Measurements from ENCODE around the gene AFG3L2.
A peak's percentile ranks its signal among the peaks of the same experiment; 100 is the strongest.

Gene AFG3L2

DNA sequence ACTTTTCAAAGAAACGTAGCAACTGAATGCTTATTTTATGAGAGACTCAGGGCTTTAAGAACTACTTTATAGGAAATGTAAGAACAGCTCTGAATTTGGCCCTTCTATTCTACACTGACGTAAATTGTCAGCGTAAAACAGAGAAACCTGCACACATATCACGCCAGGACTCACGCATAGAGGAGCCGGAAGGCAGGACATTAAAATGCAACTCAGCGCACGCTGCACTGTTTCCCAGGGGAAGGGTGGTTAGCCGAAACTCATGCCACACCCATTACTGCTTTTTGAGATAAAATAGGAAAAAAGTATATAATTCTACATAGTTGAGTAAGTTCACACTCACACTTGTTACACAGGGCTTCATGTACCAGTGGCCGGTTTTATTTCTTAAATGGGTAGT, 61.5 kb downstream of the AFG3L2 start:
- peaks cover 4% of the 10 kb centered on the region for H3K9me3 ChIP-seq (ENCODE audit: control insufficient read depth, low read length)
- 86% methylated on average over 8 to 10 of the region's 10 CpGs for WGBS, 2 experiments
- peaks cover 26% of the 10 kb centered on the region for H3K36me3 ChIP-seq (ENCODE audit: control insufficient read depth, insufficient read depth, low read length)
- H3K4me1 ChIP-seq (ENCODE audit: control insufficient read depth, insufficient read depth, low read length), result no peaks in the 10 kb centered on the region
- no peak overlapping the region for H3K27ac ChIP-seq (ENCODE audit: insufficient read depth, low read depth, low read length, poor library complexity, severe bottlenecking)
- no peaks in the 10 kb centered on the region for H3K27me3 ChIP-seq (ENCODE audit: control insufficient read depth, insufficient read depth, low read length, poor library complexity, severe bottlenecking)
- no peak overlapping the region for H3K4me3 ChIP-seq (ENCODE audit: insufficient read depth, low read depth, low read length)

DNA sequence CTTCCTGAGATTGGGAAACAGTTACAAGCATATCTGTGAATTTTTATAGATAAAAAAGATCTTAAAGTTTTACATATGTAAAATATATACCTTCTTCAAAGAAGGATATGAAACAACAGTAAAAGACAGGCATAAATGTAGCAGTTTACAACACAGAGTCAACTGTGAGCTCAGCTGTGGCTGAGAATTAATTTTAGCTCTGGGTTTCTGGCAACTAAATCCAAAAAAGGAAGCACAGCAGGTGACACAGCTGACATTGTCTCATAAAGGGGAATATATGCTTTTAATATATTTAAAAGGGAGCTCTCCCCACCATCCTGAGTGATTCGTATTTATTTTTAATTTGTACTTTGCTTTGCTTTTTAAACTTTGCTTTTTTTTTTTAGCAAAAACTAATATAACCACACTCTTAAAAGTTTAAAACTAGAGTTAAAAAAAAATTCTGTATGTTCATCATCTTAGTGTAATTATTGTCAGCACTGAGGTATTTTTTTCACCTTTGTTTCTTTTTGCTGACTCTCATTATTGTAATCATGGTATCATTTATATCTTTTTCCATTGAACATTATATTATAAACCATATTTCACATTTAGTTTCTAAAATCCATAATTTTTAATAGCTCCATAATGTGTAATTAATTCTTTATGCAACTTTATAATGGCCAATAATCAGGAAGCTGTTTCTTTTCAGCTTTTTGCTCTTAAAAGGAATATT, 62.3 kb downstream of the AFG3L2 start:
- no peak overlapping the region for H3K4me3 ChIP-seq (ENCODE audit: insufficient read depth, low read depth, low read length)

DNA sequence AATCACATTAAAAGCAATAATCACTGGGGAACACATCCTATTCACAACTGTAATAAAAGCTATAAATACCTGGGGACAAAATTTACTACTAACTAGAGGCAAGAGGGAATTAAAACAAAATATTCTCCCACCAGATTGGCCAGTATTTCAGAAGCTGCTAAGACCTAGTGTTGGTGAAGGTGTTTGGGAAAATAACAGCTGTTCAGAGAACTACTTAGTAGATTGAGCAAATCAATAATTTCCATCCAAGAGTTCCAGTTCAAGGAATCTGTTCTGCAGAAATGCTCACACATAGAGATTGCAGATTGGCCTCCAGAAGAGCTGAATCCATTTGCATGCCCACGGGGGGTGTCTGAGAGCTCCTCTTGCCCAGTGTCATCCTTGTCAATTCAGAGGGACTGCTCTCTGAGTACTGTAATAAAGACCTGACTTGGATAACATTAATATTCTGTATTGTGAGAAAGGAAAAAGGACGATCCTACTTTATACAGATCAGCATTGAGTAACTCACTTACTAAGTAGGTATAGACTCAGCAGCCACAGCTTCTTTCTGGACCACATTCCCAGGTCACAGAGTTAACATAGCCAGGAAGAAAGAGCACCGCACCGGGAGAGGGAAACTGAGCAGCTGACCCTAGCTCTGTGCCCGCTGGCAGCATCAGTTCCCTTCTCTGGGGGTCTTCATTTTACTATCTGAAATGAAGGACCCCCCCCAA, 63.3 kb downstream of the AFG3L2 start:
- WGBS, 2 experiments, result 88% methylated on average over 5 of the region's 5 CpGs
- Histone ChIP-seq H3K9me3 (ENCODE audit: control insufficient read depth, low read length) (peaks cover 4% of the 10 kb centered on the region), H3K4me1 (ENCODE audit: control insufficient read depth, insufficient read depth, low read length) (no peaks in the 10 kb centered on the region), H3K27ac (ENCODE audit: insufficient read depth, low read depth, low read length, poor library complexity, severe bottlenecking) (no peak overlapping the region), H3K4me3 (ENCODE audit: insufficient read depth, low read depth, low read length) (no peak overlapping the region), H3K36me3 (ENCODE audit: control insufficient read depth, insufficient read depth, low read length) (peaks cover 26% of the 10 kb centered on the region), H3K27me3 (ENCODE audit: control insufficient read depth, insufficient read depth, low read length, poor library complexity, severe bottlenecking) (peaks cover 5% of the 10 kb centered on the region)

More for the DNA sequence above, 62.3 kb downstream of the AFG3L2 start:
- Histone ChIP-seq H3K4me1 (ENCODE audit: control insufficient read depth, insufficient read depth, low read length) (no peaks in the 10 kb centered on the region), H3K27ac (ENCODE audit: insufficient read depth, low read depth, low read length, poor library complexity, severe bottlenecking) (no peak overlapping the region), H3K27me3 (ENCODE audit: control insufficient read depth, insufficient read depth, low read length, poor library complexity, severe bottlenecking) (no peaks in the 10 kb centered on the region), H3K36me3 (ENCODE audit: control insufficient read depth, insufficient read depth, low read length) (peaks cover 26% of the 10 kb centered on the region), H3K9me3 (ENCODE audit: control insufficient read depth, low read length) (peaks cover 4% of the 10 kb centered on the region)
- WGBS, 2 experiments, result no CpG with 5 or more reads among the region's 1 CpG

DNA sequence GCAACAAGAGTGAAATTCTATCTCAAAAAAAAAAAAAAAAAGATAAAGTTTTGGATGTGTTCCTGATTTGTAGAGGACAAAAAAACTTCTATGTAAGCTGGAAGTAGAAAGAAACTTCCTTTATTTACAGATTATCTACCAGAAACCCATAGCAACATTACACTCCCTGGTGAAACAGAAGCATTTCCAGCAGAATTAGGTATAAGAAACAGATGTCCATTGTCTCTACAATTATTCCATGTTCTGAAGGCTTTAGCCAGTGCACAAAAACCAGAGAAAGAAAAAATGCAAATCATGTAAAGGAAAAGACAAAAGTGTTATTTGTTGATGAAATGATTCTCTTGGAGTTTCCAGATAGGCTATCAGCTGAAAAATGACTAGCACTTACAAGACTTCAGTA, 64.1 kb downstream of the AFG3L2 start:
- Histone ChIP-seq H3K36me3 (ENCODE audit: control insufficient read depth, insufficient read depth, low read length) (peaks cover 26% of the 10 kb centered on the region), H3K27ac (ENCODE audit: insufficient read depth, low read depth, low read length, poor library complexity, severe bottlenecking) (no peak overlapping the region), H3K4me1 (ENCODE audit: control insufficient read depth, insufficient read depth, low read length) (no peaks in the 10 kb centered on the region), H3K9me3 (ENCODE audit: control insufficient read depth, low read length) (peaks cover 4% of the 10 kb centered on the region), H3K27me3 (ENCODE audit: control insufficient read depth, insufficient read depth, low read length, poor library complexity, severe bottlenecking) (peaks cover 8% of the 10 kb centered on the region), H3K4me3 (ENCODE audit: insufficient read depth, low read depth, low read length) (no peak overlapping the region)

DNA sequence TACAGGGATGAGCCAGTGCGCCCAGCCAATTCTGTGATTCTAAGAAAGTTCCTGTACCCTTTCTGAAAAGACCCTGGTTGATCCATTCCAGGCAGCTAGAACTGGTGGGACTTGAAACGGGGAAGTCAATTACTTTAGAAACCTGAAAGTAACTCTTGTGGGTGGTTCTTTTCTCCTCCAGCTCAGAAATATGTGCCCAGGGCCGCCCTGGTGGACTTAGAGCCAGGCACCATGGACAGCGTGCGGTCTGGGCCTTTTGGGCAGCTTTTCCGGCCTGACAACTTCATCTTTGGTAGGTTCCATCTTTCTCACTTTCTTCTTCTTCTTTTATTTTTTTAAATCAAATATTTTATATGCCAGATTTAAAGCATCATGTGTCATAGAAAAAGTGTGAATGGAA, 66.3 kb downstream of the AFG3L2 start:
- Histone ChIP-seq H3K27me3 (ENCODE audit: control insufficient read depth, insufficient read depth, low read length, poor library complexity, severe bottlenecking) (peaks cover 30% of the 10 kb centered on the region), H3K4me3 (ENCODE audit: insufficient read depth, low read depth, low read length) (no peak overlapping the region), H3K4me1 (ENCODE audit: control insufficient read depth, insufficient read depth, low read length) (peaks cover 7% of the 10 kb centered on the region), H3K36me3 (ENCODE audit: control insufficient read depth, insufficient read depth, low read length) (peaks cover 26% of the 10 kb centered on the region), H3K27ac (ENCODE audit: insufficient read depth, low read depth, low read length, poor library complexity, severe bottlenecking) (no peak overlapping the region), H3K9me3 (ENCODE audit: control insufficient read depth, low read length) (peaks cover 4% of the 10 kb centered on the region)
- WGBS, 2 experiments, result 96 to 97% methylated on average over 5 to 6 of the region's 6 CpGs

DNA sequence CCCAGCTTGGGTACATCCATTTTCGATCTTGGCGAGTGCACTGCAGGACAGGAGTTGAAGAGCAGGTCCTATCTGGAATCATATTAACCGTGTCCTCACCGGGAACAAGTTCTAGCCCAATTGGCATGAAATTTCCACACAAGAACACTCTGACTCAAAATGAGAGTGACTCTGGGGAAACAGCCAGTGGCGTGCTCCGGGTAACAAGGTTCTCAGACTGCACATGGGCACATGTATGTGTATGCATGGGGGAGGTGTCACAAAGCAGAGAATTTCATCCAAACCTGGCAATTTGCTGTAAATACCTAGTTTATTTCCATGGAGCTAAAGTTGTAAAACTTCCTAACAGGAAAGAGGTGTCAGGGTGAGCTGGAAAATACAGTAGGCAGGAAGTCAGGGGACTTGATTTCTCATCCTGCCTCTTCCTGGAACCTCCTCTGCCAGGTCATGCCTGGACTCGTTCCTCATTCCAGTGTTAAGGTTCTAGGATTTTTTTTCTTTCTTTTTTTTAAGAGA, 67.3 kb downstream of the AFG3L2 start:
- Histone ChIP-seq H3K4me3 (ENCODE audit: insufficient read depth, low read depth, low read length) (peak overlapping the region; percentile 72), H3K27me3 (ENCODE audit: control insufficient read depth, insufficient read depth, low read length, poor library complexity, severe bottlenecking) (peaks cover 33% of the 10 kb centered on the region), H3K9me3 (ENCODE audit: control insufficient read depth, low read length) (peaks cover 4% of the 10 kb centered on the region), H3K36me3 (ENCODE audit: control insufficient read depth, insufficient read depth, low read length) (peaks cover 26% of the 10 kb centered on the region), H3K4me1 (ENCODE audit: control insufficient read depth, insufficient read depth, low read length) (peaks cover 7% of the 10 kb centered on the region), H3K27ac (ENCODE audit: insufficient read depth, low read depth, low read length, poor library complexity, severe bottlenecking) (no peak overlapping the region)
- WGBS, 2 experiments, result 79 to 83% methylated on average over 7 of the region's 7 CpGs

DNA sequence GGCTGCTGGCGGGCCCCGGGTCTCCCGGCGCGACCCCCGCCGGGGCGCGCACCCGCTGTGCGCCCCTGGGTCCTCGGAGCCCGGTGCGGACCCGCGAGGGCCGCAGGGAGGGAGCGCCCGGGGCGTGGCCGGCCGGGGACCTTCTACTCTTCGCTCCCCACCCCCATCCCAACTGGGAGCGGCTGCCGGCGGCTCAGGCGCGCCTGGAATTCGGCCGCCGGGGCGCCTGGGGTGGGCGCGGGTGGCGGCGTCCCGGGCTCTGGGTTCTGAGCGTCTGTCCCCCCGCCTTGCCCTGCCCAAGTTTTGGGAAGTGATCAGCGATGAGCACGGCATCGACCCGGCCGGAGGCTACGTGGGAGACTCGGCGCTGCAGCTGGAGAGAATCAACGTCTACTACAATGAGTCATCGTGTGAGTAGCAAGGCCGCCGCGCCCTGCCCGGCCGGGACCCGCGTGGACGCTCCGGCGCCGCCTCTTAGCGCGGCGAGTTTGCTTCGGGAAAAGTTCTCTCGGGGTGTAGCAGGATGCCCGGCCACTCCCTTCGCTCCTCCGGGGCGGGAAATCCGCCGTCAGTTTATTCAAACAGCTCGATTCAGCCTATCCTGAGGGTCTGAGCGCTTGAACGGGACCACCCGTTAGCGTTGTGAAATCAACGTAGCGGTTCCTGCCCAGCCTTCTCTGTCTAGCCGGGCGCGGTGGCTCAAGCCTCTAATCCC, 68.5 kb downstream of the AFG3L2 start:
- Histone ChIP-seq H3K4me3 (ENCODE audit: insufficient read depth, low read depth, low read length) (peak overlapping the region; percentile 72), H3K27me3 (ENCODE audit: control insufficient read depth, insufficient read depth, low read length, poor library complexity, severe bottlenecking) (peaks cover 33% of the 10 kb centered on the region), H3K9me3 (ENCODE audit: control insufficient read depth, low read length) (peaks cover 4% of the 10 kb centered on the region), H3K36me3 (ENCODE audit: control insufficient read depth, insufficient read depth, low read length) (peaks cover 21% of the 10 kb centered on the region), H3K27ac (ENCODE audit: insufficient read depth, low read depth, low read length, poor library complexity, severe bottlenecking) (peak overlapping the region; percentile 57), H3K4me1 (ENCODE audit: control insufficient read depth, insufficient read depth, low read length) (peaks cover 7% of the 10 kb centered on the region)
- WGBS, 2 experiments, result 0% methylated on average over 81 of the region's 81 CpGs

DNA sequence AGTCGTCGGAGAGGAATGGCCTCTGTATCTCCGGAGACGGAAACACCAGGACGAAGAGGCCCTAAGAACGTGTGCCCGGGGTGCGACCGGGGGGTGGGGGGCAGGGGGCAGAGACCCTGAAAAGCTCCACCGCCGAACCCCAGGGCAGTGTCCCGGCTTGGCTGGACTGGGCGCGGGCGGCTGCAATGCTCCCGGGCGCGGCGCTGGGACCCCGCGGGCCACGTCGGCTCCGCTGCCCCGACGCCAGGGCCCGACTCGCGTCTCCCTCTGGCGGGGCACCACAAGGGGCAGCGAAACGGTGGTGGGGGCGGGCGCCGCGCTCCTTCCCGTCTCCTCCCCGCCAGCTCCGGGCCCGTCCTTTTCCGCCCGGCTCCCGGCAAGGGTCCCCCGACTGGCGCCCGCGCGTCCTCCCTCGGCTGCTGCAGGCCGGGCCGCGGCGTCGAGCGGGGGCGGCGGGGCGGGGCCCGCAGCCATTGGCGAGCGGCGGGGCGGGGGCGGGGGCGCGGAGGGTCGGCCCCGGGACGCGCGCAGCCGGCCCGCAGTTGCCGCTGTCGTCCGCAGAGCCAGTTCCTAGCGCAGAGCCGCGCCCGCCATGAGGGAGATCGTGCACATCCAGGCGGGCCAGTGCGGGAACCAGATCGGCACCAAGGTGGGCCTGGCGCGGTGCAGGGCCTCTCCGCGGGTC, 69.2 kb downstream of the AFG3L2 start, which contains the start of gene TUBB6:
TSS of gene TUBB6 (plus strand) at position 541 of the 685 bp plus-strand sequence. CDS start at position 593, 52 bp downstream.
- Histone ChIP-seq H3K4me1 (ENCODE audit: control insufficient read depth, insufficient read depth, low read length) (peaks cover 7% of the 10 kb centered on the region), H3K36me3 (ENCODE audit: control insufficient read depth, insufficient read depth, low read length) (peaks cover 16% of the 10 kb centered on the region), H3K27ac (ENCODE audit: insufficient read depth, low read depth, low read length, poor library complexity, severe bottlenecking) (peak within 1 kb of the TSS; percentile 57), H3K27me3 (ENCODE audit: control insufficient read depth, insufficient read depth, low read length, poor library complexity, severe bottlenecking) (peaks cover 33% of the 10 kb centered on the region), H3K4me3 (ENCODE audit: insufficient read depth, low read depth, low read length) (peak within 1 kb of the TSS; percentile 72), H3K9me3 (ENCODE audit: control insufficient read depth, low read length) (peaks cover 4% of the 10 kb centered on the region)
- WGBS, 2 experiments, result 0 to 1% methylated on average over 88 of the region's 88 CpGs

DNA sequence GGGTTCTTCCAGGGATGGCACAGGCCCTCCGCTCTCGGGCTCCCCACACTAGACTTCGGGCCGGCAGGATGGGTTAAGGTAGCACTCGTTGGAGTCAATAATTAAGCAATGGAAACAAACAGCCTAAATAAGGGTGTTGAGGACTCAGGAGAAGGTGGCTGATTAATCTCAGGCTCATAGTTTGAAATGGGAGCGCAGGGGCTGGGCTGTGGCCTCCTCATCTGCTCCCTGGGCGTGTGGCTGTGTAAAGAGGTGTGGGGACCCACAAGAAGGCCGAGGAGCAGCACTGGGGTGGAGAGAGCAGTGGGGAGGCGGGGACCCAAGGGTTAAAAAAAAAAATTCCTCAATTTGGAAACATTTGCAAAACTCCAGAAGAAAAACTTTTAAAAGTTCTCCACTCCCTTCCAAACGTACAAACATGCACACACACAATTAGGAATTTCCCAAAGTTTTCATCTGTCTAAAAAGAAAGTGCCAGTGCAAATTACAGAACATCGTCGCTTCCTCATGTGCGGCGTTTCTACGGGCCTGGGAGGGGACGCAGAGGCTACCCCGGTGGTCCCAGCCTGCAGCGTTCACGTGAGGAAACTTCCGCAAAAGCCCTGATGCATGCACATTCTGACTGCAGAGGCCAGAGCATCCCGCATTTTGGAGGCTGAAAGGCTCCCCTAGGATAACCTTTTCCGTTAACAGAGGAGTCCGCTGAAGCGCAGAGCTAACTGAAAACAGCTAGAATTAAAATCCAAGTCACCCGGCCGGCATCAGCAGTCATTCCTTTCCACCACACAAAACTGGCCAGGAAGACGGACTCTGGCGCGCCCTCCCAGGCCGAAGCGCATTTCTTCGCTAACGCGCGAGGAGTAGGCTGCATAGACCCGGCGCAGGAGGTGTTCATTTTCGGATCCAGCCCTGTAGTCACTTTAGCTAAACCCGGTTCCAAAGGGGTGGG, 70.0 kb downstream of the AFG3L2 start:
- H3K4me1 ChIP-seq (ENCODE audit: control insufficient read depth, insufficient read depth, low read length), result peaks cover 7% of the 10 kb centered on the region
- 12 to 15% methylated on average over 39 of the region's 39 CpGs for WGBS, 2 experiments
- H3K27ac ChIP-seq (ENCODE audit: insufficient read depth, low read depth, low read length, poor library complexity, severe bottlenecking), result no peak overlapping the region
- H3K27me3 ChIP-seq (ENCODE audit: control insufficient read depth, insufficient read depth, low read length, poor library complexity, severe bottlenecking), result peaks cover 33% of the 10 kb centered on the region
- H3K36me3 ChIP-seq (ENCODE audit: control insufficient read depth, insufficient read depth, low read length), result peaks cover 9% of the 10 kb centered on the region
- H3K9me3 ChIP-seq (ENCODE audit: control insufficient read depth, low read length), result no peaks in the 10 kb centered on the region
- peak overlapping the region; percentile 72 for H3K4me3 ChIP-seq (ENCODE audit: insufficient read depth, low read depth, low read length)

All from ectodermal cell (in vitro differentiated cells).